ENCODE data around the gene CNGA1.

Gene CNGA1

GRCh38 chr4:47942081-47942819 is 74.2 kb downstream of the CNGA1 start (continued):
- TF ChIP-seq REST (tag by site-specific recombination; IDR thresholded peaks at IDR 0.05): no peak
- no peak for TF ChIP-seq ZNF157 (tag by site-specific recombination; IDR thresholded peaks at IDR 0.05)
- TF ChIP-seq ZNF398 (tag by site-specific recombination; IDR thresholded peaks at IDR 0.05): no peak
- no peak for TF ChIP-seq ZXDB (tag by site-specific recombination; IDR thresholded peaks at IDR 0.05)
- no peak for TF ChIP-seq ATF2 (tag by site-specific recombination; IDR thresholded peaks at IDR 0.05; ENCODE audit: low read depth)
- no peak for TF ChIP-seq KLF9 (tag by site-specific recombination; IDR thresholded peaks at IDR 0.05; ENCODE audit: low read depth)
- TF ChIP-seq ZNF610 (tag by site-specific recombination; IDR thresholded peaks at IDR 0.05; ENCODE audit: borderline replicate concordance): no peak
- TF ChIP-seq HOXA7 (CRISPR knock-in tag; IDR thresholded peaks at IDR 0.05; ENCODE audit: borderline replicate concordance): no peak
- no peak for TF ChIP-seq ZNF664 (tag by site-specific recombination; IDR thresholded peaks at IDR 0.05)

- Histone ChIP-seq H3K4me3 (ENCODE audit: low read depth, low read length) (no peak overlapping the region), H3K9me3 (ENCODE audit: control insufficient read depth, insufficient read depth, low read depth, low read length) (no peaks in the 10 kb centered on the region), H3K36me3 (ENCODE audit: control insufficient read depth in 2 of 2, insufficient read depth in 1 of 2, low read length in 2 of 2) (no peaks in the 10 kb centered on the region), H3K4me1 (ENCODE audit: control insufficient read depth, insufficient read depth, low read length) (no peaks in the 10 kb centered on the region), H3K27ac (ENCODE audit: extremely low read depth, low read depth, low read length) (no peak overlapping the region)
- POLR2A ChIA-PET: no interaction called here
- CTCF ChIA-PET: no interaction called here
- TF ChIP-seq ZBTB6 (tag by site-specific recombination; IDR thresholded peaks at IDR 0.05) (no peak), OVOL3 (tag by site-specific recombination; IDR thresholded peaks at IDR 0.05) (no peak), GLIS2 (tag by site-specific recombination; IDR thresholded peaks at IDR 0.05) (no peak), TRIM28 (IDR thresholded peaks at IDR 0.05; ENCODE audit: borderline replicate concordance, low read length) (no peak), ZNF148 (tag by site-specific recombination; IDR thresholded peaks at IDR 0.05; ENCODE audit: borderline replicate concordance) (no peak), RBAK (tag by site-specific recombination; IDR thresholded peaks at IDR 0.05) (no peak), ZNF138 (tag by site-specific recombination; IDR thresholded peaks at IDR 0.05; ENCODE audit: borderline replicate concordance) (no peak), ATF2 (tag by site-specific recombination; IDR thresholded peaks at IDR 0.05; ENCODE audit: low read depth) (no peak), MZF1 (tag by site-specific recombination; IDR thresholded peaks at IDR 0.05; ENCODE audit: borderline replicate concordance) (no peak), ZNF596 (tag by site-specific recombination; IDR thresholded peaks at IDR 0.05) (no peak), PBX3 (CRISPR knock-in tag; IDR thresholded peaks at IDR 0.05) (no peak), ZBTB26 (tag by site-specific recombination; optimal IDR thresholded peaks at IDR 0.05) (no peak), ZNF426 (tag by site-specific recombination; IDR thresholded peaks at IDR 0.05) (no peak)
Observed at GRCh38 chr4:47939456-47939855, 77.0 kb downstream of the CNGA1 start.

Data from HEK293 (cell line).